GM12874 (cell line): ENCODE data around the gene SPINT4.

ENCODE experiments used
- TF ChIP-seq, protein P1 (sequence below): IDR thresholded peaks from 2 replicates; pipeline ENCODE4 v1.5.1; 2011; ENCODE audit warnings: low read depth, mild to moderate bottlenecking, control low read depth, low read length, moderate library complexity; ENCODE audit not compliant: insufficient read depth

Gene SPINT4

GRCh38 chr20:45774945-45775344 is 52.8 kb downstream of the SPINT4 start:
- TF ChIP-seq, protein P1, sequence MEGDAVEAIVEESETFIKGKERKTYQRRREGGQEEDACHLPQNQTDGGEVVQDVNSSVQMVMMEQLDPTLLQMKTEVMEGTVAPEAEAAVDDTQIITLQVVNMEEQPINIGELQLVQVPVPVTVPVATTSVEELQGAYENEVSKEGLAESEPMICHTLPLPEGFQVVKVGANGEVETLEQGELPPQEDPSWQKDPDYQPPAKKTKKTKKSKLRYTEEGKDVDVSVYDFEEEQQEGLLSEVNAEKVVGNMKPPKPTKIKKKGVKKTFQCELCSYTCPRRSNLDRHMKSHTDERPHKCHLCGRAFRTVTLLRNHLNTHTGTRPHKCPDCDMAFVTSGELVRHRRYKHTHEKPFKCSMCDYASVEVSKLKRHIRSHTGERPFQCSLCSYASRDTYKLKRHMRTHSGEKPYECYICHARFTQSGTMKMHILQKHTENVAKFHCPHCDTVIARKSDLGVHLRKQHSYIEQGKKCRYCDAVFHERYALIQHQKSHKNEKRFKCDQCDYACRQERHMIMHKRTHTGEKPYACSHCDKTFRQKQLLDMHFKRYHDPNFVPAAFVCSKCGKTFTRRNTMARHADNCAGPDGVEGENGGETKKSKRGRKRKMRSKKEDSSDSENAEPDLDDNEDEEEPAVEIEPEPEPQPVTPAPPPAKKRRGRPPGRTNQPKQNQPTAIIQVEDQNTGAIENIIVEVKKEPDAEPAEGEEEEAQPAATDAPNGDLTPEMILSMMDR, result no peak

- TF ChIP-seq, protein P1, result no peak
Measured at GRCh38 chr20:45775411-45775810, 53.3 kb downstream of the SPINT4 start.
